ENCODE measurements around the gene PLCH2.
"Not testable (repeated sequence)": the region's sequence is repeated elsewhere in the genome, so short reads cannot be mapped to it uniquely, and the experiment has no call there.

PLCH2 gene

DNA sequence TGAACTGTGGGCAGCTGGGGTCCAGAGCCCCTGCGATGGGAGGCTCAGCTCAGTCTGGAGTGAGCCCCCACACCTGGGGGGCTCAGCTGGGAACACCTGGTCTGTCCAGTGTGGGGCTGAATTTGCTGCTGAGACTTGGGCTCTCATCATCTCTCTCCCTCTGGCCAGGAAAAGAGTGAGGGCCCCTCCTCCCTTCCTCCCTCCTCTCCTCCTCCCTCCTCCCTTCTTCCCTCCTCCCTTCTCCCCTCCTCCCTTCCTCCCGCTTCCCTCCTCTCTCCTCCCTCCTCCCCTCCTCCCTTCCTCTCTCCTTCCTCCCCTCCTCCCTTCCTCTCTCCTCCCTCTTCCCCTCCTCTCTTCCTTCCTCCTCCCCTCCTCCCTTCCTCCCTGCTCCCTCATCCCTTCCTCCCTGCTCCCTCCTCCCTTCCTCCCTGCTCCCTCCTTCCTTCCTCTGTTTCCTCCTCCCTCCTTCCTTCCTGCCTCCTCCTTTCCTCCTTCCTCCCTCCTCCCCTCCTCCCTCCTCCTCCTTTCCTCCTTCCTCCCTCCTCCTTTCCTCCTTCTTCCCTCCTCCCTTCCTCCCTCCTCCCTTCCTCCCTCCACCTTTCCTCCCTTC is 40.2 kb upstream of the PLCH2 start:
- Mint-ChIP-seq H3K27ac (no peak overlapping the region), H3K4me3 (no peak overlapping the region), H3K4me1 (ENCODE audit: low read depth) (no peaks in the 10 kb centered on the region), H3K36me3 (ENCODE audit: low read depth) (no peaks in the 10 kb centered on the region), H3K27me3 (no peaks in the 10 kb centered on the region), H3K9me3 (no peaks in the 10 kb centered on the region)

DNA sequence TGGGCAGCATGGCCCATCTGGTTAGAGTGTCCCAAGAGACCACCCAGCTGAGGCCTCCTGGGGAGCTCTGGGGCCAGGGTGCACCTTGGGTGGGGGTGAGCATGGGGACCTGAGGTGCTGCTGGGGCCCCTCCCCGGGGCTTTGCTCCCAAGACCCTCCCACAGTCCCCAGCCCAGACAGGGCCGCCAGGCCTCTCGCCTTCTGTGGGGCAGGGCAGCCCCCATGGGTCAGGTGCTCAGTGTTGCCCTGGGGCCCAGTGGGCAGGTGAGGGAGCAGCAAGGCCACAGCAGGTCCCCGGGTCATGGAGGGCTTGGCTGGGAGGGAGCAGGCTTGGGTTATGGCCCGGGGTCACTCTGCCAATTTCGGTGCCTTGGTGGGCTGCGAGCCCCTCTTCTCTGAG is 39.2 kb upstream of the PLCH2 start:
- no peak overlapping the region for H3K4me3 Mint-ChIP-seq
- H3K36me3 Mint-ChIP-seq (ENCODE audit: low read depth): no peaks in the 10 kb centered on the region
- no peaks in the 10 kb centered on the region for H3K27me3 Mint-ChIP-seq
- H3K4me1 Mint-ChIP-seq (ENCODE audit: low read depth): no peaks in the 10 kb centered on the region
- H3K27ac Mint-ChIP-seq: no peak overlapping the region
- no peaks in the 10 kb centered on the region for H3K9me3 Mint-ChIP-seq

DNA sequence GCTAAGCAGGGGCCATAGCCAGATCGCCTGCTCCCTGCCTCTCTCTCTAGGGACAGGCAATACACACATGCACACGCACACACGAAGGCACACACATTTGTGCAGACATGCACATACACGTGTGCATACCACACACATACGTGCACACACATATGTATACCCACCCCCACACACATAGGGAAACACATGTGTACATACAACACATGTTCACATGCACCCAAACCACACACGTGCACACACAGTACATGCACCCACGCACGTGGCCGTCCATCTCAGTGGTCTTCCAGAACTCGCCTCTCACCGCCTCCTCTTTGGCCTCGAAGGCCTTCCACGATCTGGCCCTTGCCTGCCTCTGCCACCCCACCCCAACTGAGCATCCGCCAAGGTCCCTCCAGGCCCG is 38.5 kb upstream of the PLCH2 start:
- Mint-ChIP-seq H3K27me3 (no peaks in the 10 kb centered on the region), H3K9me3 (no peaks in the 10 kb centered on the region), H3K36me3 (ENCODE audit: low read depth) (no peaks in the 10 kb centered on the region), H3K4me1 (ENCODE audit: low read depth) (no peaks in the 10 kb centered on the region), H3K4me3 (no peak overlapping the region), H3K27ac (no peak overlapping the region)

DNA sequence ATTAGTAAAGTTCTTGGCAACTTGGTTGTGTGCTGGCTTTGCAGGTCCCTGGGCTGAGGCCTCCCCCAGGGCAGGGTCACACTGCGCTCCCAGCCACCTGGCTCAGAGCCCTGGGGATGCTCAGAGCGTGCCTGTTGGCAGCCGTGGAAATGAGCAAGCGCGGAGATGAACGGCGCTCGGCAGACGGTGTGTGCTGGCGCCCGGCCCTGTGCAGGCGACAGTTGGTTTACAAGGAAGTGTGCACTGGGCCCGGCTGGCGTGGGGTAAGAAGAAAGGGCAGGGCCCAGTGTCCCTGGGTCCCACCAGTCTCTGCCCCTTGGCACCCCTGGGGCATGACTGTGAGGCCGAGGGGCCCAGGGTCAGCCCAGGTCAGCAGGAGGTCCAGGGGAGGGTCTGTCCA is 38.1 kb upstream of the PLCH2 start:
- Mint-ChIP-seq H3K36me3 (ENCODE audit: low read depth) (no peaks in the 10 kb centered on the region), H3K27me3 (no peaks in the 10 kb centered on the region), H3K4me3 (no peak overlapping the region), H3K27ac (no peak overlapping the region), H3K4me1 (ENCODE audit: low read depth) (no peaks in the 10 kb centered on the region), H3K9me3 (no peaks in the 10 kb centered on the region)

DNA sequence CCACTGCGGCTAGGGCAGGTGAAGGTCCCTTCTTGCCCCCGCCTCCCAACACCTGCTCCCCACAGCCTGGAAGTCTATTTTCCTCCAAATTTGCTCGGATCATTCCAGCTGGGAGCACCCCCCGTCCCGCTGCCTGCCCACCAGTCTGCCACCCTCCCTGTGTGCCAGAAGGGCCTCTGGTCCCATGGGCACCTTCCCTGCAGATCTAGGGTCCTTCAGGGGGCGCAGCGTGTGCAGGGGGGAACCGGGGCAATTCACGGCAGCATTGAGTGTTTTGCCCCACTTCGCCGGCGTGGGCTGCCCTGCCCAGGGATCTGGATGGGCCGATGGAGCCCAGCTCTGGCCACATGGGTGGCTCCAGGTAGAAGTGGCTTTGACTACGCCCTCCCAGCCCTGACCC is 37.4 kb upstream of the PLCH2 start:
- no peak overlapping the region for H3K4me3 Mint-ChIP-seq
- H3K27me3 Mint-ChIP-seq: no peaks in the 10 kb centered on the region
- H3K4me1 Mint-ChIP-seq (ENCODE audit: low read depth): no peaks in the 10 kb centered on the region
- no peak overlapping the region for H3K27ac Mint-ChIP-seq
- H3K9me3 Mint-ChIP-seq: no peaks in the 10 kb centered on the region
- no peaks in the 10 kb centered on the region for H3K36me3 Mint-ChIP-seq (ENCODE audit: low read depth)

DNA sequence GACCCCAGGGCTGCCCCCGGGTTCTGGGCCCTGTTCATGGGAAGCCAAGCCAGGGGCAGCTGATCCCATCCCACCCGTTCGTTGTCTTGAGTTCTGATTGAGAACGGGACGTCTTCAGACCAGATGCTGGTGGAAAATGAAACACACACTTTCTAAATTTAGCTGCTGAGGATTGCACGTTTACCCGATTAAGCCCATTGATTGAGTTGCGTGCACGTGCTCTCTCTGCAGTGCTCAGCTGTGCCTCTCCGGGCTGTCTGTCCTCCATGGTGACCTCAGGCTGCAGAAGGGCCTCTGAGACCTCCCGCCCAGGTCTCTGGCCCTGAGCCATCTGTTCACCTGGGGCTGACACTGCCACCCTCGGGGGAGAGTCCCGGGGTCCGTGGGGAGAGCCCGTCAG is 36.7 kb upstream of the PLCH2 start:
- H3K4me3 Mint-ChIP-seq: no peak overlapping the region
- no peaks in the 10 kb centered on the region for H3K27me3 Mint-ChIP-seq
- no peak overlapping the region for H3K27ac Mint-ChIP-seq
- H3K9me3 Mint-ChIP-seq: no peaks in the 10 kb centered on the region
- H3K4me1 Mint-ChIP-seq (ENCODE audit: low read depth): no peaks in the 10 kb centered on the region
- no peaks in the 10 kb centered on the region for H3K36me3 Mint-ChIP-seq (ENCODE audit: low read depth)

DNA sequence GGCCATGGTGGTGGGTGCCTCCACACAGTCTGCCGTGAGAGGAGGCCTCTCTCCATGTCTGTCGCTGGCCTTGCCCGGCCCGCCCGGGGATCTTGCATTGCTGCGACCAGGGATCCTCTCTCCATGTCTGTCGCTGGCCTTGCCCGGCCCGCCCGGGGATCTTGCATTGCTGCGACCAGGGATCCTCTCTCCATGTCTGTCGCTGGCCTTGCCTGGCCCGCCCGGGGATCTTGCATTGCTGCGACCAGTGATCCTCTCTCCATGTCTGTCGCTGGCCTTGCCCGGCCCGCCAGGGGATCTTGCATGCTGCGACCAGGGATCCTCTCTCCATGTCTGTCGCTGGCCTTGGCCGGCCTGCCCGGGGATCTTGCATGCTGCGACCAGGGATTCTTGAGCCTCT is 35.7 kb upstream of the PLCH2 start:
- H3K4me1 Mint-ChIP-seq (ENCODE audit: low read depth); H3K27ac Mint-ChIP-seq; H3K27me3 Mint-ChIP-seq; H3K9me3 Mint-ChIP-seq; H3K36me3 Mint-ChIP-seq (ENCODE audit: low read depth); H3K4me3 Mint-ChIP-seq: not testable (repeated sequence)

DNA sequence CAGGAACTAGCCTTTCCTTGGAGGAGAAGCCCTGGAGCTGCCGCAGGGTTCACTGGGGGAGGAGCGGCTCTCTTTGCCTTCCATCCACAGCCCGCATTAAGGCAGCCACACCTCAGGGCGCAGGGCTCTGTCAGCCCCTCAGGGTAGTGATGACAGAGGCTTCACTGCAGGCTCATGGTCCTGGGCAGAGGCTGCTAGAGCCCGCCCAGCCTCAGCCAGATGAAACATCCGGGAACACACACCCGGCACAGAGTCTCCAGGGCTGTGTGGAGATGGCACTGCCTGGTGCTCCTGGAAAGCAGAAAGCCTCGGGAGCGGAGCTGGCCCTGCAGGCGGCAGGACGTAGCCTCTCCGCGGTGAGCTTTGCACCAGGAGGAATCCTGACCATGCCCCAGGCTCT is 34.3 kb upstream of the PLCH2 start:
- Mint-ChIP-seq H3K27ac (no peak overlapping the region), H3K9me3 (no peaks in the 10 kb centered on the region), H3K4me3 (no peak overlapping the region), H3K27me3 (no peaks in the 10 kb centered on the region), H3K36me3 (ENCODE audit: low read depth) (no peaks in the 10 kb centered on the region), H3K4me1 (ENCODE audit: low read depth) (no peaks in the 10 kb centered on the region)

DNA sequence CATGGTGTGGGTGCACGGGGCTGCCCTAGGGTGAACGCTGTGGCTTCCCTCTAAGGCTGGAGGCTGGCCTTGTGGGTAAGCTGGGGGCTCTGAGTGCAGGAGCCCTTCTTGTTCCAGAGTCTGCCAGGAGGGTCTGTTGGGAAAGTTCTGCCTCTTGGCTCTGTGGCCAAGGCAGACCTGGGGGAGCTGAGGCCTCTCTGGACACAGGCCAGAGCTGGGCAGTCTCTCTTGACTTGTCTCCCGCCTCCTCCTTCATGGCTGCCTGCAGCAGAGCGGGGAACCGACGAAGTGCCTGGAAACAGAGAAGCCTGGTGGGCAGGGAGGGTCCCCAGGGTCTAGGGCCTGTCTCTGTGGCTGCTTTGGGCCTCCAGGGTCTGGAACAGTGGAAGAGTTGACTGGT is 33.4 kb upstream of the PLCH2 start:
- H3K4me3 Mint-ChIP-seq: no peak overlapping the region

DNA sequence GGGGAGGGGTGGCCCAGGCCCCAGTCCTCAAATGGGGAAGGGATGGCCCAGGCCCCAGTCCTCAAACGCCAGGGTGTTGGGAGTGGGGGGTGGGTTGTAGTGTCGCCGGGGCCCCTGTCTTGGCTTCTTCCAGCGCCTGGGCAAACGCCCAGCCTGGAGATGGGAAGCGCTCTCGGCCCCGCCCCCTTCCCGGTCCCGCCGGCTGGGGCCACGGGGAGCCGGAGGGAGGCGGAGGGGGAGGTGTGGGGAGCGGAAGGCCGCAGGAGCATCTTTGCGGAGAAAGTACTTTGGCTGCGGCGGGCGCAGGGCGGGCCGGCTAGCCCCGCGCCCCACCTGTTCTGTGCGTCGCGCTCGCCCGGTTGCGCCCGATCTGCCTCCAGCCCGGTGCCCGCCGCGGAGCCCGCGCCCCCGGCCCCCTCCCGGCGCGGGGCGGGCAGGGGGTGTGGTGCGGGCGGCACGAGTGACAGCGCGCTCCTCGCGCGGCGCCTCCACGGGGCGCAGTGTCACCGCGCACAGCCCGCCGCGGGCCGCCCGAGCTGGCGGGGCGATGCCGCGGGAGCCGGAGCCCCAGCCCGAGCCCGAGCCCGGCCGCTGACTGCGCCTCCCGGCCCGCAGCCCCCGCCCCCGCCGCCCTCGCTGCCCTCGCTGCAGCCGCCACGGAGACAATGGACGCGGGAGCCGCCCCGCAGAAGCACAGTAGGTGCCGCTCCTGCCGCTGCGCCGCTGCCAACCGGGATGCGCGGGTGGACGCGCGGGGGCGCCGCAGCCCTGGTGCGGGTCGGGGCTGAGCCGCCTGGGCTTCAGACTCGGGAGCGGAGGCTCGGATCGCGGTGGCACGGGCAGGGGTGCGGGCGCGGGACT is 32.6 kb upstream of the PLCH2 start:
- no peak overlapping the region for H3K4me3 Mint-ChIP-seq
- H3K36me3 Mint-ChIP-seq (ENCODE audit: low read depth): no peaks in the 10 kb centered on the region
- H3K27me3 Mint-ChIP-seq: no peaks in the 10 kb centered on the region
- no peaks in the 10 kb centered on the region for H3K4me1 Mint-ChIP-seq (ENCODE audit: low read depth)
- H3K9me3 Mint-ChIP-seq: no peaks in the 10 kb centered on the region
- no peak overlapping the region for H3K27ac Mint-ChIP-seq

More for the DNA sequence above, 33.4 kb upstream of the PLCH2 start:
- no peaks in the 10 kb centered on the region for H3K4me1 Mint-ChIP-seq (ENCODE audit: low read depth)
- H3K27ac Mint-ChIP-seq: no peak overlapping the region
- H3K9me3 Mint-ChIP-seq: no peaks in the 10 kb centered on the region
- no peaks in the 10 kb centered on the region for H3K36me3 Mint-ChIP-seq (ENCODE audit: low read depth)
- H3K27me3 Mint-ChIP-seq: no peaks in the 10 kb centered on the region

DNA sequence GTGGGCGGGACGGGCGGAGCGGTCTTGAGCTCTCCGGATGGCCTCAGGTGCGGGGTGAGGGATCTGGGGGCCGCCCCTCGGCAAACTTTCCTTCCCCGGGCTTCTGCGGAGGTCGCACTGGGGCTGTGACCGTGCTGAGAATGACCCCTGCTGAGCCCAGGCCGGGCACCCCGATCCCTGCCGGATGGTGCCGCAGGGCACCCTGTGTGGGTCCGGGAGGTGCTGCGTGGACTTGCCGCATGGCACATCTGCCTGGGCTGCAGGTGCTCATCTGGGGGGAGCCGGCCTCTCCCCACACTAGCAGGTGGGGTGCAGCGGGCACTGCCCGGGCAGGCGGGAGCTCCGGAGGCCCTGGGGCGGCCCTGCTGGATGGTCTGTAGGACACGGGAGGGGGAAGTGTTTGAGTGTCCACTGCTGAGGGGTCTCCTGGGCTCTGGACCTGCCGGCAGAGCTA is 31.9 kb upstream of the PLCH2 start:
- H3K9me3 Mint-ChIP-seq: no peaks in the 10 kb centered on the region
- H3K27me3 Mint-ChIP-seq: no peaks in the 10 kb centered on the region
- no peak overlapping the region for H3K4me3 Mint-ChIP-seq
- H3K36me3 Mint-ChIP-seq (ENCODE audit: low read depth): no peaks in the 10 kb centered on the region
- no peak overlapping the region for H3K27ac Mint-ChIP-seq
- H3K4me1 Mint-ChIP-seq (ENCODE audit: low read depth): no peaks in the 10 kb centered on the region

DNA sequence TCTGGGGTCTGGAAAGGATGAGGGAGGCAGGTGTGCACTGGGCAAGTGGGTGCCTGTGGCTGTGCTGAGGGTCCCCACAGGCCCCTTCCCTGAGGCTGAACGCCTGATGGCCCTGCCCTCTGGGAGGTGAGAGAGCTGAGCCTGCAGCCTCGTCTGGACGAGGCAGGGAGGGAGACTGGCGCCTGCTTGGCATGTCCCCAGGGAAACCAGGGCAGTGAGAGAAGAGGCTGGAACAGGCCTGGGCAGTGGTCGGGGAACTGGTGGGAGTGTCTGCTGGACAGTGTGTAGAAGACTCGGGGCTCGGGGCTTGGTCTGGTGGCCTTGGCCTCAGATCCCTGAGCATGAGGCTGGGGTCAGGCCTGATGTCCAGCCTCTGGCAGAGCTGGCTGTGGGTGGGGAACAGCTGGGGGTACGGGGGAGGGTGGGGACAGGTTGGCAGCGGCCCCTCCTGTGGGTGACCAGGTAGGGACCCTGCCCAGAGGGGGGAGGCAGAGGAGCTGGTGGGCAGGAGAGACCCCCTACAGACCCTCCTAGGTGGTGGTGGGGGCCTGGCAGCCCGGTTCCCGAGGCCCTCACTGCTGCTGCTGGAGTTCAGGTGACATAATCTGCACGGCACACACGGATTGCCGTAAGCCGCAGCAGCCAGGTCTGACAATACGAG is 30.8 kb upstream of the PLCH2 start:
- H3K9me3 Mint-ChIP-seq: no peaks in the 10 kb centered on the region
- no peak overlapping the region for H3K27ac Mint-ChIP-seq
- H3K27me3 Mint-ChIP-seq: no peaks in the 10 kb centered on the region
- no peaks in the 10 kb centered on the region for H3K4me1 Mint-ChIP-seq (ENCODE audit: low read depth)
- no peaks in the 10 kb centered on the region for H3K36me3 Mint-ChIP-seq (ENCODE audit: low read depth)
- H3K4me3 Mint-ChIP-seq: no peak overlapping the region

DNA sequence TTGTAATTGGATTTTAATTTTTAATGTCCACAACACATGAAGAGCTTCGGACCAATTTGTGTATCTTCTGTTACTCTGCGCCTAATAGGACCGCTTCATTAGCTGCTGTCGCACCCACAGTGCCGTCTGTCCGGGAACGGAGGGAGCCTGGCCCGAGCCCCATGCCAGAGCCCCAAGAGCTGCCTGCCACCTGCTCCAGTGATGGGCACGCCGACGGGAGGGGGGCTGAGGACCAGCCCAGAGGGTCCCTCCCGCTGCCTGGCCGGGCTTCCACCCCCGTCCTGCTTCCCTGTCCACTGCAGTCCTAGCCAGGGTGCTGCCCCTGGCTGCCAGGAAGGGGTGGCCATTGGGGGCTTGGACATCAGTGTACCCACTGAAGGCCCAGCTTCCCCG is 30.3 kb upstream of the PLCH2 start:
- no peak overlapping the region for H3K27ac Mint-ChIP-seq
- H3K4me3 Mint-ChIP-seq: no peak overlapping the region
- H3K27me3 Mint-ChIP-seq: no peaks in the 10 kb centered on the region
- no peaks in the 10 kb centered on the region for H3K36me3 Mint-ChIP-seq (ENCODE audit: low read depth)
- no peaks in the 10 kb centered on the region for H3K4me1 Mint-ChIP-seq (ENCODE audit: low read depth)
- H3K9me3 Mint-ChIP-seq: no peaks in the 10 kb centered on the region

DNA sequence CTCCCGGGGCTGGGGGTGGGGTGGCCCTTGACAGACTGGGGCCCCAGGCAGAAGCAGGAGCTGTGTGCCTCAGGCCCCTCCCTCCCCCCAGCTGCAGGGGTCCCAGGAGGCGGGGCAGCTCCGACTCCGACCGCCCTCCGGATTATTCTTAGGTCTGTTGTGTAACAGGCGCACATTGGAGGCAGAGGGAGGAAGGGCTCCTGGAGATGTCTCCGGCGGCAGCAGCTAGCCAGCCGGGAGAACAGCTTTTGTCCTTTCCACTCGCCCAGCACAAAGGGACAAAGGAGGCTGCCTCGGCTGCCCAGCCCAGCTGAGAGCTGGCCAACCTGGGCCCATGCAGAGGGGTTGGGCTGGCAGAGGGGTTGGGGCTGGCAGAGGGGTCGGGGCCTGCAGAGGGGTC is 29.7 kb upstream of the PLCH2 start:
- Mint-ChIP-seq H3K27me3 (no peaks in the 10 kb centered on the region), H3K4me3 (no peak overlapping the region), H3K36me3 (ENCODE audit: low read depth) (no peaks in the 10 kb centered on the region), H3K27ac (no peak overlapping the region), H3K4me1 (ENCODE audit: low read depth) (no peaks in the 10 kb centered on the region), H3K9me3 (no peaks in the 10 kb centered on the region)

DNA sequence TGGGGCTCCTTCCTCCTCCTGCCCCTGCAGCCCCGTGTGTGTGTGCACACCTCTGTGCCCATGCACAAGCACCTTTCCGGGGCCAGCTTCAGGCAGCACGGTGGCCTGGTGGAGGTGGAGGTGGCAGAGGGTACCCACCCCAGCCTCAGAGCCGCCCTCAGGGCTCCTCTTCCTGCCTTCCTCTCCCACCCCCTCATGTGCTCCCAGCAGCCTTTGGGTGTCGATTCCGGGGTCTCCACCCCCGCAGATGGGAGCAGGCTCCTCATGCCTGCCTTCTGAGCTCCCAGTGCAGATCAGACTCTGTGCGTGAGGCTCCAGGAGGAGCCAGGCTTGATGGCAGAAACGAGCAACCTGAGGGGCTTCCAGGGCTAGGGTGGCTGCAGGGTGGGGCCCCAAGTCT is 29.2 kb upstream of the PLCH2 start:
- Mint-ChIP-seq H3K4me3 (no peak overlapping the region), H3K36me3 (ENCODE audit: low read depth) (no peaks in the 10 kb centered on the region), H3K4me1 (ENCODE audit: low read depth) (no peaks in the 10 kb centered on the region), H3K27ac (no peak overlapping the region), H3K27me3 (no peaks in the 10 kb centered on the region), H3K9me3 (no peaks in the 10 kb centered on the region)

All from stimulated activated naive CD8-positive, alpha-beta T cell treated with anti-CD3 and anti-CD28 coated beads, Interleukin-15, Interleukin-2, amounts not matched to agents 100 ng/mL and 50 ng/mL, for 24 hours (primary cell).